Endothelial cell (in vitro differentiated cells): ENCODE data around the gene TAS2R20. TPM values are rescaled to one million over a fixed set of nuclear protein-coding genes. Genes with fewer than 3 reads are reported as not detected.

ENCODE experiments used
- DNase-seq: peaks from one replicate; pipeline ENCODE4 v3.0.0; 2021; ENCODE audit warnings: low spot score
- H3K27ac Mint-ChIP-seq: one replicate; pipeline ENCODE4 v1.8.0; 2021; ENCODE audit warnings: mixed read lengths, inconsistent platforms; ENCODE audit not compliant: unreplicated experiment
- H3K27me3 Mint-ChIP-seq: one replicate; pipeline ENCODE4 v1.8.0; 2021; ENCODE audit warnings: mild to moderate bottlenecking, moderate library complexity, mixed read lengths, inconsistent platforms; ENCODE audit not compliant: unreplicated experiment
- H3K36me3 Mint-ChIP-seq: one replicate; pipeline ENCODE4 v1.8.0; 2021; ENCODE audit warnings: mild to moderate bottlenecking, low read depth, mixed read lengths, inconsistent platforms; ENCODE audit not compliant: unreplicated experiment
- H3K4me1 Mint-ChIP-seq: one replicate; pipeline ENCODE4 v1.8.0; 2021; ENCODE audit warnings: mild to moderate bottlenecking, mixed read lengths, inconsistent platforms; ENCODE audit not compliant: unreplicated experiment
- H3K4me3 Mint-ChIP-seq: one replicate; pipeline ENCODE4 v1.8.0; 2021; ENCODE audit warnings: mild to moderate bottlenecking, mixed read lengths, inconsistent platforms; ENCODE audit not compliant: unreplicated experiment
- H3K9me3 Mint-ChIP-seq: one replicate; pipeline ENCODE4 v1.8.0; 2021; ENCODE audit warnings: mixed read lengths, inconsistent platforms; ENCODE audit not compliant: unreplicated experiment
- CTCF ChIP-seq: fragments of 200-600 bp; sonication (generic); IDR thresholded peaks from one replicate; pipeline ENCODE4 v1.5.0; 2021; ENCODE audit warnings: antibody characterized with exemption; ENCODE audit not compliant: unreplicated experiment
- total RNA-seq: library from RNA; stranded (reverse); fragmentation: NEBNext Ultra II Directional; extraction: Animal tissue kit (Norgen Biotek cat#: 25700); gene quantifications from one replicate; pipeline ENCODE4 v1.2.1, GENCODE V29; 2021; ENCODE audit not compliant: unreplicated experiment

TAS2R20 gene
- total RNA-seq, 1 donor from 2014 or later, result 1.7 TPM

GRCh38 chr12:10965476-10965875, 32.6 kb downstream of the TAS2R20 start:
- no peaks in the 10 kb centered on the region for H3K27me3 Mint-ChIP-seq
- H3K4me3 Mint-ChIP-seq, result no peak overlapping the region
- no peaks in the 10 kb centered on the region for H3K9me3 Mint-ChIP-seq
- TF ChIP-seq CTCF, result no peak
- no peak overlapping the region for H3K27ac Mint-ChIP-seq
- H3K36me3 Mint-ChIP-seq, result no peaks in the 10 kb centered on the region
- no peak for DNase-seq
- H3K4me1 Mint-ChIP-seq, result peaks cover 6% of the 10 kb centered on the region

GRCh38 chr12:10960211-10960610, 37.9 kb downstream of the TAS2R20 start:
- Mint-ChIP-seq H3K27ac (no peak overlapping the region), H3K36me3 (peaks cover 3% of the 10 kb centered on the region), H3K27me3 (no peaks in the 10 kb centered on the region), H3K9me3 (no peaks in the 10 kb centered on the region), H3K4me1 (no peaks in the 10 kb centered on the region), H3K4me3 (no peak overlapping the region)
- DNase-seq, result no peak
- TF ChIP-seq CTCF, result no peak

- no peak overlapping the region for H3K27ac Mint-ChIP-seq
- no peaks in the 10 kb centered on the region for H3K4me1 Mint-ChIP-seq
- peaks cover under 1% of the 10 kb centered on the region for H3K27me3 Mint-ChIP-seq
- no peaks in the 10 kb centered on the region for H3K9me3 Mint-ChIP-seq
- DNase-seq, result no peak
- no peak for TF ChIP-seq CTCF
- H3K36me3 Mint-ChIP-seq, result peaks cover 6% of the 10 kb centered on the region
- H3K4me3 Mint-ChIP-seq, result no peak overlapping the region
These were observed 38.3 kb downstream of the TAS2R20 start for GRCh38 chr12:10959804-10960203.

GRCh38 chr12:10957741-10958140, 40.4 kb downstream of the TAS2R20 start:
- no peak for DNase-seq
- peaks cover 6% of the 10 kb centered on the region for H3K36me3 Mint-ChIP-seq

GRCh38 chr12:10956085-10956484, 42.0 kb downstream of the TAS2R20 start:
- H3K27me3 Mint-ChIP-seq, result peaks cover 1% of the 10 kb centered on the region
- peaks cover 6% of the 10 kb centered on the region for H3K36me3 Mint-ChIP-seq
- H3K27ac Mint-ChIP-seq, result no peak overlapping the region
- no peak overlapping the region for H3K4me3 Mint-ChIP-seq
- DNase-seq, result no peak
- H3K9me3 Mint-ChIP-seq, result no peaks in the 10 kb centered on the region
- TF ChIP-seq CTCF, result no peak
- no peaks in the 10 kb centered on the region for H3K4me1 Mint-ChIP-seq

More at GRCh38 chr12:10957741-10958140, 40.4 kb downstream of the TAS2R20 start:
- Mint-ChIP-seq H3K4me1 (no peaks in the 10 kb centered on the region), H3K27me3 (peaks cover 1% of the 10 kb centered on the region), H3K9me3 (no peaks in the 10 kb centered on the region), H3K4me3 (no peak overlapping the region), H3K27ac (no peak overlapping the region)
- no peak for TF ChIP-seq CTCF
